RWPE1 (cell line): ENCODE data around the gene SSBP3.

Source experiments
- CTCF ChIA-PET: fragments of 350-600 bp; sonication (Branson Sonifier 250); formaldehyde crosslinking; extraction: SDS; loops from one replicate; lab custom pipeline; 2021; lab: Yijun Ruan, JAX
- POLR2A ChIA-PET: fragments of 400-600 bp; formaldehyde crosslinking; extraction: SDS; loops from one replicate; lab custom pipeline; 2020; ENCODE audit warnings: antibody characterized with exemption; ENCODE audit not compliant: low non-redundant PET; lab: Yijun Ruan, JAX
- DNase-seq: peaks from one replicate; pipeline ENCODE4 v3.0.0; 2012; ENCODE audit warnings: low spot score
- H3K27ac ChIP-seq: fragments of 450-650 bp; 2 replicates; pipeline ENCODE4 v1.5.1; 2017
- CTCF ChIP-seq: fragments of 450-650 bp; conservative IDR thresholded peaks from 2 replicates; pipeline ENCODE4 v1.5.1; 2017; ENCODE audit warnings: low read depth, mild to moderate bottlenecking

Gene SSBP3

DNA sequence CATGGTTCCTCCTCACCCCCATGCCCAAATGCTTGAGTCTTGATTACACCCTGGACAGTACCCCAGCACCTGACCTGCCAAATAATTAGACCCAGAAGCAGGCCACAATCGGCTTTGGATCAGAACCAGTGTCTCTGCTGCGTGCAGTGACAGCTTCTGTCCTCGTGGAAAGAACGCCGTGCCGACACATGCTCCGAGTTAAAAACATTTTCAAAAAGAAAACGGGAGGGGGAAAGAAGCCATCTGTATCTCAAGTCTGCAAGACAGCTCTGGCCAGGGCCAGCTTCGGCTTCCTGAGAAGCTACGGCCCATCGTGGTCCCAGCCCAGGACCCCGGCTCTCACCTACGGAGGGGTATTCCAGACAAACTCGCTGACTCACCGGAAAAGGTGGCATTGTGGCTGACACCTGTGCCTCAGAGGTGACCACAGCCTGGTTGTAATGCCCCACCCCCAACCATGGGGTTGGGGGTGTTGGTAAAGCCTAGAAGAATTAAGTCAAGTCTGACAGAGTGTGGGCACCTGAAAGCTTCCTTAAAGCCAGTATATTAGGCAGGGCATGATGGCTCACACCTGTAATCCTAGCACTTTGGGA, 25.8 kb downstream of the SSBP3 start:
- no peak for TF ChIP-seq CTCF
- no peak for DNase-seq
- CTCF ChIA-PET = no interaction called here
- no peak overlapping the region for H3K27ac ChIP-seq
- POLR2A ChIA-PET = no interaction called here

DNA sequence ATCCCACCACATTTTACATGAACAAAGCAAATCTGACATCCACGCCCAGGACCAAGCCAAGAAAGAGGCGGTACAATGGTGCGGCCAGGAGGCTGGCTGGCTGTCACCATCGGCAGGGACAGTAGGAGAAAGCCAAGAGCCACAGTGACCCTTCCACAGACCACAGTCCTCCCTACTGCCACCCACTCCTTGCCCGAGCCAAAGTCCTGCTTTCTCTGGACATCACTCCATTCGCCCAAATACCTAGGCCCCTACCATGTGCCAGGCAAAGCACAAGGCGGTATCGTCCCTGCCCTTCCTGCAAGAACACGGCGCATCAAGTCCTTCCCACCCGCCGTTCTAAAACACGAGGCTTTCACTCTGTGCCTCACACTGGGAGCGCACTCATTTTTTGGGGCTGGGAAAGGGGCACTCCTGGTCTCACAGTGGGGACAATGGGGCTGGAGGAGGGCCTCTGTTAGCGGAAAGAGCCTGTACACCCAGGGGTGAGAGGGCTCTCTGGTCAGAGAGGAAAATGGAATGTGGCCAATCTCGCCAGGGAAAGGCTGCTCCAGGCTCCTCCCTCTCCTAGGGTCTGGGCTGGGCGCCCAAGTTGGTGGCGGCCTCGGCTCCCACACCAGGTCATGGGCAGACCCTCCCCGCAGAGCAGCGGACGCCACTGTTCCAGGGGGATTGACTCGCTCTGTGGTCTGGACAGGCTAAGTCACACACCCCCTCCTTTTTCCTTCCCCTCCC, 26.5 kb downstream of the SSBP3 start:
- no peak for DNase-seq
- no peak for TF ChIP-seq CTCF
- no peak overlapping the region for H3K27ac ChIP-seq
- ChIA-PET CTCF (no interaction called here), POLR2A (no interaction called here)

DNA sequence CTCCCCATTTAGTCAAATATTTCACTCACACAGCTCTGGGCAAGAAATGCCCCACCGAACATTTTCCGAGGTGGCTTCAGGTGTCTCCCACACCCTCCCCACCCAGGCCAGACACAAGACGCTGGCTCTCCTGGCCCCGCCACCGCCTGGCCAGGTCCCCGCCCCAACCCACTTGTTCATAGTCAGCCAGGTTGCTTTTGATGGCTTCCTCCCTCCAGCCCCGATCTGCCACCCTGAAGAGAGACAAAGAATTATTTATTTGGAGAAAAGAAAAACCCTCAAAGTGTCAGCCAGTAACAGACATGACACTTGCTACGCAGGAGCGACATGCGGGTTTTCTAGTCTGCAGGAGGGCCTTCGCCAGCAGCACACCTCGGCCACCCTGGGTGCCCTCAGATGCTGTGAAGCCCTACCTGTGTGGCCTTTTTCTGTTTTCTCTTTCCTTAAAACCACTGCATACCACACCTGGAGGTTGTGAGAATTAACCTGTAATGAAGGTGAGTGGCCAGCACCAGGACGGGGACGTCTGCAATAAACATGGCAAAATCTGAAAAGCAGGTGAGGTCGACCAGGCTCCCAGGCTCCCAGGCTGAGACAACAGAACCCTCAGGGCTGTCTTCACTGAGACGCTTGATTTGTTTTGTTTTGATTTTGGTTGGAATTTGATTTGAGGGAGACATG, 27.2 kb downstream of the SSBP3 start:
- POLR2A ChIA-PET = no interaction called here
- no peak overlapping the region for H3K27ac ChIP-seq
- CTCF ChIA-PET = no interaction called here
- TF ChIP-seq CTCF = no peak
- DNase-seq = no peak

- no peak for TF ChIP-seq CTCF
- ChIA-PET CTCF (interaction anchor here (0.6 kb wide), 1 partner anchor 384 kb away, joined by 4 read pairs; no protein-coding TSS in a partner anchor), POLR2A (no interaction called here)
- DNase-seq = no peak
- no peak overlapping the region; the same call in 1 of the 2 replicates for H3K27ac ChIP-seq
Measured at GRCh38 chr1:54378157-54378873, 27.9 kb downstream of the SSBP3 start.

- TF ChIP-seq CTCF = no peak
- DNase-seq = no peak
- CTCF ChIA-PET = interaction anchor here (0.6 kb wide), 2 partner anchors 20 to 383 kb away, joined by 3 to 4 read pairs; no protein-coding TSS in a partner anchor
- no peak overlapping the region for H3K27ac ChIP-seq
- POLR2A ChIA-PET = no interaction called here
Measured at GRCh38 chr1:54377040-54377691, 29.0 kb downstream of the SSBP3 start.
